Embryonic facial prominence (tissue), 1 donor: ENCODE measurements around the gene OTUB2.

ENCODE experiments used
- DNase-seq: peaks from one replicate; pipeline ENCODE4 v3.0.0-alpha.2; 2016; ENCODE audit errors: extremely low spot score

OTUB2 gene

DNA sequence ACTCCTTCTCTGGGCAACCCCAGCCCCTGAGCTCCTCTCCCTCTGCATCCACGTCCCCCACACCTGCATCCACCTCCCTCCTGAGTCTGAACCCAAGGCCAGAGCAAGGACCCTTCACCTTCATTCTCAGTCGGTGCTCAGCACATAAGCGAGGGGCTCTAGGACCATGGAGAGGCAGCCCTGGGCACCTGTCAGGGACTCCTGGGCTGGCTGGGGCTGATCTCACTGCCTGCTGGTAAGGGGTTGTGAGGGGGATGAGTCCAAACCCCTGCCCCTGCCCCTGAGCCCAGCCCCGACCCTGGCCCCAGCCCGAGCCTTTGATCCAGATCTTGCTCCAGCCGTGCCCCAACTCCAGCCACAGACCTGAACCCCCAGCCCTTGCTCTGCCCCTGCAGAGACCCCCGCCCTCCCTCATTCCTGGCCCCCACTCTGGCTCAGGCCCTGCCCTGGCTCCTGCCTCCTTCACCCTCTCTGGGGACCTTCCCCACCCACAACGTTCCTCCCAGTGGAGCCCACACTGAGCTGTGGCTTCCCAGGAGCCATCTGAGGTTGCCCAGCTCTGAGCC is 29.9 kb upstream of the OTUB2 start:
- no peak for DNase-seq

DNA sequence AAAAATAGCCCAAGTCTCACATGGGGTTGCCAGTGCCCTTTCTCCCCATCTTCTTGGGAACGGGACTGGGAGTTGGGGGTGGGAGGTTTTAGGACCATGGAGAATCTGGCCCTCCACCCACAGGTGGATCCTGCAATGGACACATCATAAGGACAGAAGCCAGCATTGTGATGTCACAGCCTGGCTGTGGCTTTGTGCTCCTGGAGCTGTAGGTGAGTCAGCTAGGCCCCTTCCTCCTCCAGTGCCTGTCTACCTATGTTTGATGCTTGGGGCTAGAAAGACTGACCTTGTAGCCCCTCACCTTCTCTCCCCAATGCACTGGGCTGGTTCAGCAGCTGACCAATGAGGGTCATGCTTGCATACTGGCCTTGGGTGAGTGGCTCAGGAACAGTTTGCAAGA is 29.1 kb upstream of the OTUB2 start, which contains the start of gene CCDC197:
Gene CCDC197 (plus strand): TSS at position 220 of the 400 bp plus-strand sequence. CDS start 831 bp downstream, outside the sequence.
- no peak for DNase-seq

DNA sequence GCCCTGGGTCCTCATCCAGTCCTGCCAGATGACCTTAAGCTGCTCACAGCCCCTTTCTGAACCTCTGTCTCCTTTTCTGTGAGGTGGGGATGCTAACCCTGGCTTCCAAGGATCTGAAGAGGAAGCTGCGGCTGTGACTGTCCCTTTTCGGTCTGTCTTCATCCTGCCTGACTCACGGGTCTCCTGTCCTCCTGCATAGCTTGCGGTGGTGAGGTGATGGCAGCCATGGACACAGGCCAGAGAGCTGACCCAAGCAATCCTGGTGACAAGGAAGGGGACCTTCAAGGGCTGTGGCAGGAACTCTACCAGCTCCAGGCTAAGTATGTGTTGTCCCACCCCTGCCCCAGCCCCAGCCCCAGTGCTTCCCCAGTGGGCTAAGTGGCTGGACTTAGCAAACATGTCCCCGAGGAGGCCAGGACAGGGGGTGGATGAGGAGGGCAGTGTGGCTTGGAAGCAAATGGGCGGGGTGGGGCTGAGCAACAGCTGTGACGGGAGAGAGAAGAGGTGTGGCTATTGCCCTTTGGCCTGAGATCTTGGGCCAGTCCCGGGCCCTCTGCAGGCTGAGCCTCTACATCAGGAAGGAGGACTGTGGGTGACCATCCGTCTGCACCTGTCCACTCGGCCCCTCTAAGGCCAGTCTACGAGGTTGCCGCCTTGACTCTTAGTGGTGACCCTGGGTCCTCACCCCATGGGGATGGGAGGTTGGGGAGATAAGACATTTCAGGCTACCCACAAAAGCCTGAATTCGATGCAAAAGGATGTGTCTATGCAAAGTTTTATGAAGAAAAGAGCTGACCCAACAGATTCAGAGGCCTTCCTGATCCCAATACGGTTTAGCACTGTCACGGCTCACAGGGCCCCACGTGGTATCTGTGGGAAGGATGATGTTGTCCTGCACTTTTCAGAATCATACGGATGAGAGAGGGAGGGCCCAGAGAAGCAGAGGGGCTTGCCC is 27.9 kb upstream of the OTUB2 start:
- no peak for DNase-seq

DNA sequence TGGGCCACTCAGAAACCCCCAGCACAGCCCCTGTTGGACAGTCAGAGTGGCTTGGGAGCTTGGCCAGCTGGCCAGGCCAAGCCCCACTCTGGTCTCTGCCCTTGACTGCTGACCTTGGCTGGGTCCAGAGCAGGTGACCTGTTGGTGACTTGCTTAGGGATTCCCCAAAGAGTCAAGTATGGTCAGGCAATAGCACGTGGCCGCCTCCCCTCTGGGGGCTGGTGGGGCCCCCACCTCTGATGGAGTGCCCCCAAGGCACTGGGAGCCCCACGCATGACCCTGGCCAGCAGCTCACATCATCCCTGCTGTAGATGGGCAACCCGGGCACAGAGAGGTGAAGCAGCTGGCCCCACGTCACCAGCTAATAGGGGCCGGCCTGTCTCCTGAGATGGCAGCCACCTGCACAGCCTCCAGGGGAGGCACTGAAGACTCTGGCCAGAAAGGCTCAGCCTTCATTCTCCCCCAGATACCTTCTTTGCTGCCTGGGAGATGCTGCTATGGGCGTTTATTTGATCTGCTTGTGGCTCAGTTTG is 27.2 kb upstream of the OTUB2 start:
- no peak for DNase-seq

DNA sequence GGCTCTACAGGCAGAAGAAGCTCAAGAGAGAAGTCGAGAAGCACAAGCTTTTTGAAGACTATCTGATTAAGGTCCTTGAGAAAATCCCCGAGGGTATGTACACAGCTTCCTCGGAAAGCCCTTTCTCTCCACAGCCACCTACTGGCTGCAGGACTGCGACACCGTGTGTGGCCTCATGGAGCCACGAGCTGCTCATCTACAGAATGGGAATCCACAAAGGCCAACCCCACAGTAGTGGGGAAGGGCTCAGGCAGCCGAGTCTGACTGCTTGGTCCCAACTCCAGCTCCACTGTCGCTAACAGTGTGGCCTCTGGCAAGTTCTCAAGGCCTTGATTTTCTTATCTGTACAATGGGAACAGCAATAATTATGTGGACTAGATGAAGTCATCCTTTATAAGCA is 26.6 kb upstream of the OTUB2 start:
- no peak for DNase-seq

DNA sequence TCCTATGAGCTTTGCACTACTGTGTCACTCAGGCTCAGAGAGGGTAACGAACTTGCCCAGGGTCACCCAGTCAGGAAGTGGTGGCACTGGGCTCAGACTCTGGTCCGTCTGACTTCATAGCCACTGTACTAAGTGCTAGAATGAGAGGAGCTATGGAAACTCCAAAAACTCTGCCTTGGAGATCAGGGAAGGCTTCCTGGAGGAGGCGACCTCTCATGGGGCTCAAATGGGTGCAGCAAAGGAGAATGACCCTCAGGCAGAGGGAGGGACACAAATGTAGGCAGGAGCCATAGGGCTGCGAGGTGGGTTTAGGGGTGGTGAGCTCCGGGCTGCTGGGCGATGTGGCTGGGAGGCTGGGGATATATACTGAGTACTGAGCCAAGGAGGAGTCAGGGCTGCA is 25.9 kb upstream of the OTUB2 start:
- DNase-seq: no peak

DNA sequence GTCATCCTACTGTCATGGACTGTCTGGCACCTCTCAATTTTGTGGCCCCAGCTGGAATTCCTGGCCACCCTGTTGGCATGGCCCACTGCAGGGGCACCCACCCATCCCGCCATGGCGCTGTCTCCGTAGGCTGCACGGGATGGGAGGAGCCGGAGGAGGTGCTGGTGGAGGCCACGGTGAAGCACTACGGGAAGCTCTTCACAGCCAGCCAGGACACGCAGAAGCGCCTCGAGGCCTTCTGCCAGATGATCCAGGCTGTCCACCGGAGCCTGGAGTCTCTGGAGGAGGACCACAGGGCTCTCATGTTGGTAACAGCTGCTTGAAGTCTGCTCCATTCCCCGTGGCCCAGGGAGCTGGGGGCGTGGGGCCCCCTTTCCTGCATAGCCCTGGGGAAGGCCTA is 25.1 kb upstream of the OTUB2 start:
- no peak for DNase-seq

DNA sequence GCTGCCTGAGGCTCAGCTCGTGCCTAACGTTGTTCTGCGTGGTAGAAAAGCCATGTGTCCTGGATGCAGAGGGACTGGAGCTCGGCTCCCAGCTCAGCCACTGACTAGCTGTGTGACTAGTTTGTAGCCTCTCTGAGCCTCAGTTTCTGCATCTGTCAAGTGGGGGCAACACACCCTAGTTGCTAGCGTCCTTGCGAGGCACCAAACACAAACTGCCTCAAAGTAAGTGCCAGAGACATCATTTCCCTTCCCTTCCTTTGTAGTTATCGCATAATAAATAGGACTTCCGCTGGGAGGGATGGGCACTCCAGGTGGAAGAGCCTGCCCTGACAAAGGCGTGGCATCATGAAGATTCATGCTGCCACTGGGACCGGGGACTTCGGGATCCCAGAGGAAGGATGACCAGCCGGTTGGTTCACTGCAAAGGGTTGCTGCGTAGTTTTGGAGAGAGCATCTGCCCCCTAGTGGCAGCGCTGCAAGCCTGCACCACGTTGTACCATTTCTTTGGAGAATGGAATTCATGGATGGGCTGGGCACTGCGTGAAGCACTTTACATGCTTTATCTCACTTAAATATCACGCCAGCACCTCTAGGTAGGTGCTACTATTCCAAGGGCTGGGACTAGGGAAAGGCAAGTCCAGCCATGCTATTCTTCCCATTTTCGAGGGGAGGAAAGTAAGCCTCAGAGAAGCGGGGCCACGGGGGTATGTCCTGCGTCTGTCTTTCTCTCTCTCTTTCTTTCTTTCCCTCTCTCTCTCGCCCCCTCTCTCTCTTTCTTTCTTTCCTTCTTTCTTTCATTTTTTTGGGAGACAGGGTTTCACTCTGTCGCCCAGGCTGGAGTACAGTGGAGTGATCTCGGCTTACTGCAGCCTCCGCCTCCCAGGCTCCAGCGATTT is 24.4 kb upstream of the OTUB2 start:
- DNase-seq: no peak

DNA sequence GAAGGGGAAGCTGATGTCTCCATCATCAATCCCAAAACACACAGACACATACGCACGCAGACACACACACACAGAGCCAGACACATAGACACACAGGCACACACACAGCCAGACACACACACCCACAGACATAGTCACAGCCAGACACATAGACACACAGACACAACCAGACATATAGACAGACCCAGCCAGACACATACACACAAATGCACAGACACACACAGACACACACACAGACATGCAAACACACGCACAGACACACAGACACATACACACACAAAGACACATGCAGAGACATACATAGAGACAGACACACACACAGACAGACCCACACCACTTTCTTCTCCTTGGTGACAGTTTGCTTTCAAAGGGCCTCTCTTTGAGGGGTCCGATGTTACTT is 22.7 kb upstream of the OTUB2 start:
- no peak for DNase-seq

DNA sequence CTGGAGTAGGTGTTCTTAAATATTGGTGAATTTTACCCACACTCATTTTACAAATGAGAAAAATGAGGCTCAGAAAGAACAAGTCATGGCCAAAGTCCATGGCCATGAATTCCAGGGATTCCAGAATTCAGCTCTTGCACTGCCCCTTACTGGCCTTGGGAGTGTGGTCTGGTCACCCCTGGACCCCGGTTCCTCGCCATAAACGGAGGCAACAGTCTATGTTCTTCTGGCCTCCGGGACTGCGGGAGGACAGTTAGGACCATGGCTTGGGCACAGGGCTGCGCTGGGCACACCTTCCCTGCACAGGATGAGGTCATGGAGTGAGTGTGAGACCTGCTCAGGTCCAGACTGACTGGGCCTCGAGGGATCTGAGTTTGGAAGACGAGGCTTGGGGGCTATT is 22.1 kb upstream of the OTUB2 start:
- DNase-seq: no peak

DNA sequence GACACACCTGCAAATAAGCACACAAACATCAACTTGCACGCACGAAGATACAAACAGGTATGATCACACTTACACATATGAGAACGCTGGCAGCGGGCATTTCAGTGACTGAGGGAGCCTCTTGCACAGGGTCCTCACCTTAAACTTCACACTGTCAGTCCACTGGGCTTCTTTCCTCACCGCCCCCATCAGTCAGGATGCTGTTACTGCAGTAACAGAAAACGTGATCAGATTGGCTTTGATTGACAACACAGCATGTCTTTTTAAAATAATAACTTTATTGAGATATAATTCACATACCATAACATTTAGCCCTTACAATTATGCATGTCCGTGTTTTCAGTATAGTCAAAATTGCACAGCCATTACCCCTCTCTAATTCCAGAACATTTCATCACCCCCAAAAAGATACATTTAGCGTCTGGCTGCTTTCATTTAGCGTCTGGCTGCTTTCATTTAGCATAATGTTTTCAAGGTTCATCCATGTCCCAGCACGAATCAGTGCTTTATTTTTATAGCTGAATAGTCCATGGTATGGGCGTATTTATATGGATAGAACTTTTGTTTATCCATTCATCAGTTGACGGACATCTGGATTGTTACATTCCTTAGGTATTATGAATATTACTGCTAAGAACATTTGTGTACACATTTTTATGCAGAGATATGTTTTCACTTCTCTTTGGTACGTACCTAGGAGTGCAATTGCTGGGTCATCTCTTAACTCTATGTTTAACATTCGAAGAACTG is 20.6 kb upstream of the OTUB2 start:
- no peak for DNase-seq

DNA sequence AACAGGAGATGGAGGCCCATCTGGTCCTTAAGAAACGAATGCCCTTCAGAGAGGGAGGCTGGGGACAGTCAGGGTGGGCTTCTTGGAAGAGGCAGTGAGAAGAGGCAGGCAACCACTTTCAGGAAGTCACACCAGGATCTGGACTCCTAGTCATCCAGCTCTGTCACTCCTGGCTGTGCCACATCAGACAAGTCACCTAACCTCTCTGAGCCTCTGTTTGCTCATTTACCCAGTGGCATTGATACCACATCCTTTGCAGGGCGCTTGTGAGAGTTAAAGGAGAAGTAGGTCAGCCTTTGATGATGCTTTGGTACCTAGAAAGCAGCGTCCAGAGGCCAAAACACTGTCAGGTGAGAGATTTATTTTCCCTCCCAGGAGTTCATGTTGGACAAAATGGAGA is 17.9 kb upstream of the OTUB2 start:
- no peak for DNase-seq

DNA sequence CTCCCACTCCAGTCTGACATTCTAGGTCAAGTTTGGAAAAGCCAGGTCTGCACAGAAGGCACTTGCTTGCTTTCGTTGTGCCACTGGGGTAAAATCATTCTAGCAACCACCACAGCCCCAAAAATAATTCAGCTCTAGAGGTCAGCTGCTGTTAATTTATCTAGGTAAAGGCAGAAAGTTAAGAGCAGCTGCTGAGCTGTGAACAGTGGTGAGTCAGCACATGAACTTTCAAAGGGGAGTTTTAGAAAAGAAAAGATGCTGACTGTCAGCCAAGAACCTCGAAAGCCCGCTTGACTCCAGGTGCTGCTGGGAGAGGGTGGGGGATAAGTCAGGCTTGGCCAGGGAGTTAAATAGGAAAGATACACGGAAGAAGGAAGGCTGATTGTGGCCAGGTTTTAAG is 16.4 kb upstream of the OTUB2 start:
- no peak for DNase-seq

DNA sequence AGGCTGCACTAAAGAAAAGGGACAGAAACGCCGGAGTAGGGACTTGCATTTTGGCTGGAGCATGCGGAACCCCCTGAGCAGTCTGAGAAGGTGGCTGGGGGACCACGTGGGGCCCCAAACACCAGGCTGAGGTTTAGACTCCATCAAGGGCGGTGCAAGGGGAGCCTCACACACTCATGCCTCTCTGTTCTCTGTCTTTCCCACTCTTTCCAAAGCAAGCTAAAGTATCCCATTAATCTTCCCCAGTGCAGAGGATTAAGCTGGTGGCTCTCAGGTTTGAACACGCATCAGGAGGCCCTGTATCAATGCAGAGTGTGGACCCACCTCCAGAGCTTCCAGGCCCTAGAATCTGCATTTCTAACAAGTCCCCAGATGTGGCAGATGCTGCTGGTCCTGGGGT is 15.5 kb upstream of the OTUB2 start:
- no peak for DNase-seq

DNA sequence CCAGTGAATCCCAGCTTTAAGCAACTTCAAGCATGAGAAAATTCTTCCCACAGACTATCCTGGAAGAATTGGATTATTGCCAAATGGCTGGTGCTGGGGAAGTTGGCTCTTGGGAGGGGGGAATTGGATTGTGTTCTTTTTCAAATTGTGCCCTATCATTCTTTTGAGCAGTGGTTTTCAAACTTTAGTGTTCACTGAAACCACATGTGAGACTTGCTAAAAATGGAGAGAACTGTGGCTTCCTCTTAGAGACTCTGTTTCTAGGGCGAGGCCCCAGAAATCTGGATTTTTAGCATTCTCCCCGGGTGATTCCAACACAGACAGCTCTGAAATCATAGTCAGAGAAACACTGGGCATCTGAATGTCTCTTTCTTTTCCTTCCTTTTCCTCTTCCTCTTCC is 14.3 kb upstream of the OTUB2 start:
- DNase-seq: no peak

DNA sequence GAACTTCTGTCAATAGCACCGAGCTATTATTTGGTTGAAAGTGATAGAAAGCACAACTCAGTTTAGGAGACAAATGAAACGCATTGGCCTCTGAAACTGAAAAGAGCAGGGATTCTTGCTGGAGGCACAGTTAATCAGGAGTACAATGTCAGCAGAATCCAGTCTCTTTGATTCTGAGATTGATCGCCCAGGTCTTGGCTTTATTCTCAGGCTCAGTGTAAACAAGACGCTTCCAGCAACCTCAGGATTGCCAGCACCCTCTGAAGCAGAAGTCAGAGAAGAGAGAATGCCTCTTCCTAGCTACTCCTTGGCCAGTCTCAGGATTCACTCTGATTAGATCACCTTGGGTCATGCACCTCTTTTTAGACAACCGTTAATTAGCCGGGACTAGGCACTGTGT is 11.8 kb upstream of the OTUB2 start:
- no peak for DNase-seq

DNA sequence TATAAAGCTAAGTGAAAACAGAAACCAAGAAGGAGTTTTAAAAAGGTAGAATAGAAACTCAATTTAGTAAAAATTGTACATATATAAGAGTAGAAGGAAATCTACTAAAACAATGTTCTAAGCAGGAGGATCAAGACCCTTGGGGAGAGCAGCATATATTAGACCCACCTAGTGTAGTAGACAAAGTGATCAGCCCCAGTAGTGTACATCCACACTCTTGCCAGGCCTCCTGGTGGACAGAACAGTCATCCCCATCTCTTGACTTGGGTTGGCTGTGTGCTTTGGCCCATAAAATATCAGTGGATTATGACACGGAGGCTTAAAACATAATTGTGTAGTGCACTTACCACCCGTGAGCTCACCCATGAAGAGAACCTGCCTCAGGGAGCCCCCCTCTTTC is 10.9 kb upstream of the OTUB2 start:
- no peak for DNase-seq

DNA sequence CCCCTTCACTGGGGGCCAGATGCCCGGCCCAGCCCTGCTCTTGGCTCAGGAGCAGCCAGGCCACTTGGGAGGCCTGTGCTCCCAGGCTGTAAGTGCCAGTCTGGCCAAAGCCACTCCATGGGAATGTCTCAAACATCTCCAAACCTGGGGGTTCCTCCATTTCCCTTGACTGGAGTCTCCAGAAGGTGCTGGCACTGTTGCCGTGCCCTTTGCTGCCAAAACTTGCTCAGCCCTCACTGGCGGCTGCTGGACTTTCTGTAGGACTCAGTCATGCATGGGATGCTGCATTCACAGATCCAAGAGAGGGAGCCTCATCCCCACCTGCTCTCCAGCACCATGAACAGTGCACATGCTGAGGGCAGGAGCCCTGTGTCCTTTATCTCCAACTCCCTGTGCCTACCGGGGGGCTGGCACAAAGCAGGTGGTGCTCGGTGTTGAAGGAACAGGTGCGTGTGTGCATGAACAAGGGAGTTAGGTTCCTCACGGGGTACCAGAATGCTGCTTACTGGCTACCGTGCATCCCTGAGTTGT is 9.6 kb upstream of the OTUB2 start:
- DNase-seq: no peak

DNA sequence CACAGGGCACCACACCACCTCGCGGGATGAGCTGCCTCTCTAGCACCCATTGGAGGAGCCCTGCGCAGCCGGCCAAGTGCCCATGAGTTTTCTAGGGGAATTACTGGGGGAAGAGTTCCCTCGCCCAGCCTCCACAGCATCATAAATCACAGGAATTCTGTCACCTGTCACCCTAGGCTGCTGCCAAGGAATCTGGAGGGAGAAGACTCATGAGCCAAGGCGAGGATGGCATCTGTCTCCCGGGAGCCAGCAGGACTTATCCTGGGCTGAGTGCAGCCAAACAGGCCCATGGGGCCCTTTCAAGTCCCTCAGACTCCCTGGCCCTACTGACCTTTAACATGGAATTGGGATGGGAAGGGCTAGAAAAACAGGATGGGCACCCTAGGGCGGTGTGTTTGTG is 7.8 kb upstream of the OTUB2 start:
- DNase-seq: no peak

DNA sequence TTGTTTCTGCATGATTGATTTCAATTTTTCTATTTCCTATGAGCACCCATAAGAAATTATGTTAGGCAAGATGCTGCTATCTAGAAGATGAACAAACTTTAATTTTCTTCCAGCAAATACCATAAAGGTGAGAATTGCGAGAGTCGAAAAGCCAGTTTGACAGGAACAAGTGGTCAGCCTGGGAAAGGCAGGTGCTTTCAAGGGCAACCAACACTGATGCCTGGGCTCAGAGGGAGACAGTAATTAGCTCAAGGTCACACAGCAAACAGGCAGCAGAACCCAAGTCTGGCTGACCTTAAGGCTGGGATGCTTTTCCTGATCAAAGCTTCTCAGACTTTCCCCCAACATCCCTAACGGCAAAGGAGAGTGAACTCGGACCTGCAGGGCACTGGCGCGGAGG is 6.8 kb upstream of the OTUB2 start:
- no peak for DNase-seq

DNA sequence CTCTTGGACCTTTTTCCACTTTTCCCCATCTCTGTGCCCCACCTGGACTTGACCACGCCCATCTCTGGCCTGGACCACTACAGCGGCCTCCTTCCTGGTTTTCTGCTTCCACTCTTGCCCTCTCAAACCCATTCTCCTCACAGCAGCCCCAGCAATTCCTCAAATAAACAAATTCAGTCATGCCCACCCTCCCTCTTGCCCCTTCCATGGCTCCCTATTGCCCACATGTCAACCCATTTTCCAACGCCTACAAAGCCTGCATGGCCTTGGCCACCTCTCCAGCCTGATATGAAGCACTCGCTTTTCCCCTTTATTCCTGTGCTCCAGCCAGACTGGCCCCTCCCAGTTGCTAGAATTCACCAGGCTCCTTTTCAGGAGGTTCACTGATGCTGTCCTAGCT is 5.9 kb upstream of the OTUB2 start:
- DNase-seq: no peak
